Astrocyte of the cerebellum (primary cell): ENCODE measurements around the gene ECM2.

Experiments used
- DNase-seq: peaks from one replicate; pipeline ENCODE4 v3.0.0-alpha.2; 2011; ENCODE audit warnings: low read depth
- H3K4me3 ChIP-seq: 2 replicates; pipeline ENCODE4 v1.5.1; 2011; ENCODE audit warnings: mild to moderate bottlenecking, low read depth, low read length, moderate library complexity
- CTCF ChIP-seq: IDR thresholded peaks from 2 replicates; pipeline ENCODE4 v1.5.1; 2012; ENCODE audit warnings: low read length, low read depth, moderate library complexity, mild to moderate bottlenecking; ENCODE audit errors: missing control alignments
- in situ Hi-C: cut with HindIII; loops from 2 replicates; pipeline ENCODE4 v1.10.0; 2017; ENCODE audit warnings: low sequenced_read_pairs

The ECM2 gene

DNA sequence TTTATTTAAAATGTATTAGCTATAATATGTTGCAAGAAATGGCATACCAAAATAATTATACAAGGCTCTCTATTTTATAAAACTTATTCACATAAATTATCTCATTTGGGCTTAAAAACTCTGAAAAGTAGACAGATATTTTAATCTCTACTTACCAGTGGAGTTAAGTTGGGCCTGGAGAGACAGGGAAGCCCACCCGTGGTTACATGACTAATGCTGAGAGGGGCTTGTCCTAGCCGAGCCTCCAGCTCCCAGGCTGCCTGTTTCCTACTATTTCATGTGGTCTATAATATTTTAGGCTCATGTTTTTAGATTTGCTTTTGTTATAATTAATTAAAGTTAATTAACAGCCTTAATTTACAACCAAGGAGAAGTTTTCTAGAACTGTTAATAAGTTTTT lies 32.6 kb downstream of the ECM2 start:
- DNase-seq = no peak
- no peak for TF ChIP-seq CTCF
- in situ Hi-C loops = no loop called here
- H3K4me3 ChIP-seq = no peak overlapping the region

- in situ Hi-C loops = no loop called here
- no peak for DNase-seq
- peak; percentile 32 for TF ChIP-seq CTCF
- no peak overlapping the region for H3K4me3 ChIP-seq
Observed at GRCh38 chr9:92501671-92502393, 34.0 kb downstream of the ECM2 start.

GRCh38 chr9:92500725-92501124 lies 35.1 kb downstream of the ECM2 start:
- TF ChIP-seq CTCF = no peak
- in situ Hi-C loops = no loop called here
- no peak for DNase-seq
- no peak overlapping the region for H3K4me3 ChIP-seq

- DNase-seq = no peak
- in situ Hi-C loops = no loop called here
- H3K4me3 ChIP-seq = no peak overlapping the region
- TF ChIP-seq CTCF = no peak
Observed at GRCh38 chr9:92499701-92500100, 36.1 kb downstream of the ECM2 start.

DNA sequence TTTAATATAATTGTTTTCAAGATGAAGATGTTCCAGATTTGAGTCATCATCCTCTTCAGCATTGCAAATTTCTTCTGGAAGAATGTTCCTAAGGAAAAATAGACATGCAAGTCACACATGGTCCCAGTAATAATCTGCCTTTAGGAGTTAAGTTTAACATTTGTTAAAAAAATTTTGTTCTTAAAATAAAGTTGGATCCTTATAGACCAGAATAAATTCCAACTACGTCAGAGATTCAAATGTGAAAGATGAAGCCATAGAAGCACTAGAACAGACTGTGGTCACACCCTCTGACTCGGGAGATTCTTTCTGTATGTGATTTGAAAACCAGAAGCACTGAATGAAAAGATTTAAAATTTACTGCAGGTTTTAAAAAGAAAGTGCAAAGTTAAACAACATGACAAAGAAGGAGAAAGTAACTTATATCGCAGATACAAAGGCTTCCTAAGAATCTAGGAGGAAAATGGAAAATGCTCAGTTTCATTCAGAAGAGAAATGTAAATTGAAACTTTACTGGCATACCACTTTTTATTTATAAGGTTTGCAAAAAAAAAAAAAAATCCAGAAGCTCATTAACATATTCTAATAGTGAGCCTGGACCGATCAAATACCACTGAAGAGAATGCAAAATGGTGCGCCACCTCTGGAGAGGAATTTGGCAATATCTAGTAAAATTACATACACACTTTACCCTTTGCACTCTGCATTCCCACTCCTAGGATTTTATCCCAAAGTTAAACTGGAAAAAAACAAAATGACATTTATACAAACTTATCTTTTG lies 39.2 kb downstream of the ECM2 start:
- in situ Hi-C loops = no loop called here
- H3K4me3 ChIP-seq = no peak overlapping the region
- no peak for DNase-seq
- TF ChIP-seq CTCF = no peak

GRCh38 chr9:92494856-92495255 lies 40.9 kb downstream of the ECM2 start:
- in situ Hi-C loops = no loop called here
- no peak for TF ChIP-seq CTCF
- no peak for DNase-seq
- no peak overlapping the region for H3K4me3 ChIP-seq
